Dedifferentiated amniotic fluid mesenchymal stem cell (primary cell): ENCODE results near the gene PVALB.

Source experiments
- DNase-seq: peaks from one replicate; pipeline ENCODE4 v3.0.0-alpha.2; 2016; ENCODE audit errors: extremely low spot score

The PVALB gene

GRCh38 chr22:36814801-36815200 is 2.0 kb downstream of the PVALB start:
- no peak for DNase-seq

GRCh38 chr22:36811094-36811800 is 5.6 kb downstream of the PVALB start:
- DNase-seq = no peak

DNA sequence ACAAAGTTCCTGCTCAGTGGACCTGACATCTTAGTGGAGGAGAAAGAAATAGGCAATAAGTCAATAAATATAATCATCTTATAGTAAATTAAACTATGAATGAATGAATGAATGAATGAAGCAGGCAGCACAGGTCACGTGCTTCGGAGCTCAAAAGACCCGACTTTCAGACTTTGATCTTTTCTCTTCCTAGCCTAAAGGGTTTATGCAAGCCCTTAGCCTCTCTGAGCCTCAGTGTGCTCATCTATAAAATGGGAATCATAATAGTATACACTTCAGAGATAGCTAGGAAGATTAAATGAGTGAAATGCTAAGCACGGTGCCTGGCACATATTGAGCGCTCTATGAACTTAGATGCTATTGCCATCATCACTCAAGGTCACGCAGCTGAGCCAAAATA is 7.5 kb downstream of the PVALB start:
- DNase-seq = no peak

DNA sequence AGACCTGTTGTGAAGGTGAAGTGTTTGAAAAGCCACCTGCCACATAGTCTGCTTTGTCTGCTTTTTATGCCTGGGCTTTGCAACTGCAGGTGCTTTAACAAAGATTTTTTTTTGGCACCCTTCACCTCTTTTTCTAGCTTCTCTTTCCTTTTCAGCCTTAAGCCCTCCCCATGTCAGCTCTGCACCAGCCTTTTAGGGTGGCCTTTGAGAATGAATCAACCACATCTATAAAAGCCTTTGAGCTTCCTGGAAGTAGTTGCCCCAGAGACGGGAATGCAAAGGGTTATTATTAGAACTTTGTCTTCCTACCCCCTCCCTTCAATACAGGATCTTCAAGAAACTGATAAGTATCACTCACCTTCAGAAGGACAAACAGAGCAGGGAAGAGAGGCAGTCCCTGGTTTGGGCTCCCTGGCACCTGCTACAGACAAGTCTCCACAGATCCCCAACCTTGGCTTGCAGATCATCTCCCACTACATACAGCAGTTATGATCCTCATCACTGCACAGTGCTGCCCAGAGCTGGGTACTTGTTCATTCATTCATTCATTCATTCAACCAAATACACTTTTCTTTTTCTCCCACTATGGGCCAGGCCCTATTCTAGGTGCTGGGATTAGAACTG is 8.0 kb downstream of the PVALB start:
- no peak for DNase-seq

GRCh38 chr22:36807627-36808026 is 9.2 kb downstream of the PVALB start:
- DNase-seq = no peak

- no peak for DNase-seq
Measured at GRCh38 chr22:36806835-36807234, 10.0 kb downstream of the PVALB start.

DNA sequence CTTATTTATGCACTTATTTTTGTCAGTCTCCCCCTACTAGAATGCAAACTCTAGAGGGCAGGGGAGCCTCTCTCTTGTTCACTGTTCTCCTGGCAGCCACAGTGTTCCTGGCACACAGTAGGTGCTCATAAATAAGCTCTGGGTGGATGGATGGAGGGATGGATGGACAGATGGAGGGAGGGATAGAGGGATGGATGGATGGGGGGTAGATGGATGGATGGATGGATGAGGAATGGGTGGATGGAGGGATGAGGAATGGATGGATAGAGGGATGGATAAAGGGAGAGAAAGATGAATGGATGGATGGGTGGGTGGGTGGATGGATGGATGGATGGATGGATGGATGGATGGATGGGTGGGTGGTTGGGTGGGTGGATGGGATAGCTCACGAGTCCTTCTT is 13.5 kb downstream of the PVALB start:
- no peak for DNase-seq

DNA sequence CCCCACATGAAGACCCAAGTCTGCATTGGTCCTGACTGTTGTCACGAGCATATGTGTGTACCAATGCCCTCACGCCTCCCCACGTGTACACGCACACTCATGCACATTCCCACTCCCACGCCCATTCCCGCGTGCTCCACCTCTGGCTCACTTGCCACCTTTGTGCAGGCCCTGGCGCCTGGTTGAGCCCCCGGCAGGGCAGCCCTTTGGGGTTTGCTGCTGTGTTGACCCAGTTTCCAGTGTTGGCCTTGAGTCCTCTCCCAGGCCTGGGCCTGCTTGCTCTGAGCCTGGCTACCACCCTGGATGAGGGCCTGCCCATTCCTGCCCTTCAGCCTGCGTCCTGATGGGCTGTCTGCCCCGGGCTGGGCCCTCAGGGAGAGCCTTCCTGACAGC is 18.2 kb downstream of the PVALB start:
- no peak for DNase-seq

- DNase-seq = no peak
Measured at GRCh38 chr22:36797911-36798673, 18.7 kb downstream of the PVALB start.

GRCh38 chr22:36797374-36797773 is 19.5 kb downstream of the PVALB start:
- DNase-seq = no peak

- no peak for DNase-seq
Measured at GRCh38 chr22:36796552-36797175, 20.2 kb downstream of the PVALB start.

GRCh38 chr22:36795633-36796032 is 21.2 kb downstream of the PVALB start:
- DNase-seq = no peak

GRCh38 chr22:36790648-36791047 is 26.2 kb downstream of the PVALB start:
- DNase-seq = no peak

DNA sequence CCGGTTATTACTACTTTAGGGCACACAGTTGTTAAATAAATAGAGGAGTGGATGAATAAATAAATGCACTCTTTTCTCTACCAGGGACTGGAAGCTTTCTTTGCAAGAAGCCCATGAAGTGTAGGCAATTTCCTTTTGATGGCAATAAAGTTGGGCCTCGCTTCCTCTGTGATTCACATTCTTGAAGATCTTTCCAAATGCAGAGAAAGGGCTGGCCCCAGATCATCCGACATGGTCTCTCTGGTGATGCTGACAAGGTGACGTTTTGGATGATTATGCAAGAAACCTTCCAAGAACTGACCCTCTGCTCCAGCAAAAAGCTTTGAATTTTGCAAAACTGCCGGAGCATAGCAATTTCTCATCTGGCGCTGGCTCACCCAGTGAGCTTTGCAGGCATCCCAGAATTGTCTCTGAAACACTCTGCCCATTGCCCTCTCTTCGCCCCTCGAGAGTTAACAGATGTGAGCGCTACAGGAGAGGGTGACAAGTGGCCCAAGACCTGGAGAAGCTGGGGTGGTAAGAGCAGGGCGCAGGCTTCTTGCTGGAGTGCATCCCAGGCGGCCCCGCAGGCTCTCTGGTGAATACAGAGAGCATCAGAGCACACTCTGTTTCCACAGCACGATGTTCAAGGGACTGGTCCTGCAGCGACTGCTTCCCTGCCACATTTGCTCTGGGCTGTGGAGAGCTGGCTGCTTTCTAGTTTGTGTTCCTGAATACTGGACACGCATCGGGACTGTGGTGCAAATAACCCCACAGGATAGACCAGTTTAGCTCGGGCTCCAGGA is 29.4 kb downstream of the PVALB start:
- DNase-seq = no peak

GRCh38 chr22:36783743-36784142 is 33.1 kb downstream of the PVALB start:
- no peak for DNase-seq

DNA sequence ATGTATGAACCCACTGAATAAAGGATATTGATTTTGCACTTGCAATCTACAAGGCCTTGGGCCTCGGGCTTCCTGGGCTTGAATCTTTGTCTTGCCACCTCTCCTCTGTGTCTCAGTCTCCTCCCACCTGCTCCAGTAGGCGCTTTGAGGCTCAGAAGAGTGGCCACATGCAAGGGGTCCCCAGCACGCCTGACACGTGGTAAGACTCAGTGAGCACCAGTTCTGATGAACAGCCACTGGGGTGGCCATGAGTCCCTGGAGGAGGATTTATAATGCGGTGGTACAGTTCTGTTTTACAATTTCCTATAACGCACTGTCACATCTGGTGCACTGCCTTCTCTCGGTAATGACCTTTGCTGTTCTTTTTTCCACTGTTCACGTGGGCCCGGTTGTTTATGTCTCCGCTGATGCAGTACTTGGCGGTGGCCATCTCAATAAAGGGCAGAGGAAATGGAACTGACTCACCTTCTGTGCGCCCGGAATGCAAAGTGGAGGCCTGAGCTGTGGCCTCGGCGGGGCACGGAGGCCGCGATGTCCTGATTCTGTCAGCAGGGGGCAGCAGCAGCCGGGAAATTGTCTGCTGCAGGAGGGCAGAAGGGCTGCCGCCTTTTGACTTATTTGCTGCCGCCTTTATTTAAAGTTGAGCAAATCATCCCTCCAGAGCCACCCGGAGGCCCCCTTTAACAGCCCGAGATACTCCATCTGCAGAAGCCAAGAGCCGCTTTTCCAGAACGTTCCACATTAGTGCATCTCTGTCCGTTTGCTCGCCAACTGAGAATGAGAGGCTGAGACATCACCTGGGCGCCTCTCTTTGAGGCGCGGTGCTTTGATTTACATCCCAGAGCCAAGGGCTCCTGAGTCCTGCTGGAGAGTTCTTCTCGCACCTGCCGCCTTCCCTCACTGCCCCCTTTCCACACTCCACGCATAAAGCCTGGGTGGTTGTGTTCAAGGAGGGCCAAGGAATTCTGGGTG is 34.9 kb downstream of the PVALB start:
- peak; percentile 57 for DNase-seq

GRCh38 chr22:36778020-36778419 is 38.8 kb downstream of the PVALB start:
- no peak for DNase-seq

- no peak for DNase-seq
Measured at GRCh38 chr22:36776722-36777121, 40.1 kb downstream of the PVALB start.

- DNase-seq = peak; percentile 100
Measured at GRCh38 chr22:36775964-36776669, 40.7 kb downstream of the PVALB start, which contains the start of gene IFT27. Gene IFT27 (minus strand): TSS chr22:36776119. CDS start chr22:36775707, 412 bp downstream.

DNA sequence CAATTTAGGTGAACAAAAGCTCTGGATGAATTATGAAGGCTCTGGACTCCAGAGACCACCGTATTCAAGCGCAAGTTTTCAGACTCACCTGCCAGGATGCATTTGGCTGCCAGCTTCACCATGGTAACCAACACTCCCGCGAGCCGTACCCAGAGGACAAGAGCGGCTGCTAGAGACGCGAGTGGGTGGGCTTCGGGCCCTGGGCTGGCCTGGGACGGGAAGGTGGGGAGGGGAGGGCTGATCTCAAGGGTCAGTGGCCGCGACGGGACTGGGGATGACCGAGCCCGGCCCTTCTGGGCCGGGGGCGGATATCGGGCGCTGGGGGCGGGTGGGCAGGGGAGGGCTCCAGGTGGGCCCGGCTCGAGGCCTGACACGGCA is 41.3 kb downstream of the PVALB start:
- DNase-seq = no peak
